Common myeloid progenitor, CD34-positive (primary cell): Measurements from ENCODE around the gene MAB21L4.

Experiments used
- CTCF ChIA-PET: fragments of 350-600 bp; sonication (Branson Sonifier 250); formaldehyde crosslinking; loops from one replicate; lab custom pipeline; 2021; ENCODE audit warnings: antibody characterized with exemption; lab: Charles Lee
- POLR2A ChIA-PET: fragments of 350-600 bp; sonication (Branson Sonifier 250); formaldehyde crosslinking; loops from one replicate; lab custom pipeline; 2021; ENCODE audit warnings: antibody characterized with exemption; lab: Charles Lee
- DNase-seq, 3 donors: peaks; one replicate each; pipeline versions ENCODE4 v3.0.0 to v3.0.0-alpha.2; 2013
- H3K27ac ChIP-seq, 2 experiments: 1 replicate in 1 of 2; 2 replicates in 1 of 2; pipeline ENCODE4 v1.7.0; 2013; ENCODE audit warnings: inconsistent platforms in 2 of 2, low read length in 2 of 2, mild to moderate bottlenecking in 2 of 2, low read depth in 1 of 2, moderate library complexity in 1 of 2; ENCODE audit not compliant: severe bottlenecking in 2 of 2, insufficient read depth in 1 of 2, poor library complexity in 1 of 2
- H3K27me3 ChIP-seq, 5 experiments: replicated peaks in 2 of 5; 1 replicate in 3 of 5; 2 replicates in 2 of 5; pipeline versions ENCODE4 v1.6.1 to v1.7.0; 2013; ENCODE audit warnings: low read length in 4 of 5, mild to moderate bottlenecking in 2 of 5, moderate library complexity in 2 of 5, inconsistent platforms in 1 of 5; ENCODE audit not compliant: insufficient read depth in 5 of 5, control insufficient read depth in 4 of 5
- H3K36me3 ChIP-seq, 4 experiments: 1 replicate in 2 of 4; 2 replicates in 2 of 4; pipeline versions ENCODE4 v1.6.1 to v1.7.0; 2013; ENCODE audit warnings: low read length in 3 of 4, control low read depth in 1 of 4, mild to moderate bottlenecking in 1 of 4; ENCODE audit not compliant: control insufficient read depth in 4 of 4, insufficient read depth in 4 of 4
- H3K4me1 ChIP-seq, 4 experiments: 1 replicate in 3 of 4; 2 replicates in 1 of 4; pipeline versions ENCODE4 v1.6.1 to v1.7.1; 2013; ENCODE audit warnings: low read length in 3 of 4, mild to moderate bottlenecking in 3 of 4, control low read depth in 1 of 4, inconsistent platforms in 1 of 4, moderate library complexity in 1 of 4; ENCODE audit not compliant: control insufficient read depth in 4 of 4, insufficient read depth in 4 of 4; ENCODE audit errors: control extremely low read depth in 1 of 4
- H3K4me3 ChIP-seq, 7 experiments: 1 replicate in 4 of 7; 2 replicates in 3 of 7; pipeline versions ENCODE4 v1.5.1 to v1.7.0; 2013; ENCODE audit warnings: mild to moderate bottlenecking in 7 of 7, low read length in 6 of 7, moderate library complexity in 6 of 7, inconsistent platforms in 2 of 7, low read depth in 2 of 7, control low read depth in 1 of 7; ENCODE audit not compliant: insufficient read depth in 4 of 7, control insufficient read depth in 1 of 7; ENCODE audit errors: extremely low read depth in 1 of 7
- H3K9me3 ChIP-seq, 5 experiments: 1 replicate in 4 of 5; 2 replicates in 1 of 5; pipeline versions ENCODE4 v1.6.1 to v1.7.1; 2013; ENCODE audit warnings: low read length in 4 of 5, mild to moderate bottlenecking in 2 of 5, inconsistent platforms in 1 of 5, low read depth in 1 of 5, moderate library complexity in 1 of 5; ENCODE audit not compliant: control insufficient read depth in 4 of 5, insufficient read depth in 2 of 5; ENCODE audit errors: control extremely low read depth in 1 of 5
- WGBS: methylation state at CpG from one replicate; pipeline ENCODE4 v1.1.5; 2013; ENCODE audit not compliant: insufficient coverage; 5-methylcytosine and 5-hydroxymethylcytosine counted together

The MAB21L4 gene

DNA sequence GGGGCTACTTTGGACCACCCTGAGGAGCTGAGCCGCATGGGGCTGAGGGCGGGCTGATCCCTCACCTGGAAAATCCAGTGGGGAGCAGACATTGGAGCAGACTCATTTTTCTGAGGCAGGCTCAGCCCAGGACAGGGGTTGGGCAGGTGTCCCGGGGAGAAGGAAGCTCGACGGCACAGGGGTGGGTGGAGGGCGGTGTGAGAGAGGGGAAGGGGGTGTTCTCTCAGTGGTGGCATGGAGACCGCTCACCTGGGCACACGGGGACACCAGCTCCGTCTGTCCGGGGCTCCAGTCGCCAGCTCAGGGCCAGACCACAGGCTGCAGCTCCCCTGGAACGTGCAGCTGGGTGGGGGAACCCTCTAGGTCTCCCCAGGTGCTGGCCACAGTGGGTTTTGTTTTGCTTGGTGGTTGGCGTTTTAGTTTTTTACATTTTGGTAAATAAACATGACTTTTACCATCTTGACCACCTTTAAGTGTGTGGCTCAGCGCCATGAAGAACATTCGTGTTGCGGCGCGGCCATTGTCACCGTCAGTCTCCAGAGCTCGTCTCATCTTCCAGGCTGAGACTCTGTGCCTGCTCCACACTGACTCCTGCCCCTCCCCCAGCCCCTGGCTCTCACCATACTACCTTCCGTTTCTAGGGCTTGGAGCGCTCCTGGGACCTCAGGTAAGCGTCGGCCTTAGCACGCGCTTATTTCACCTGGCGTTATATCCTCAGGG lies 4.3 kb upstream of the MAB21L4 start:
- Histone ChIP-seq H3K4me1 (peaks cover 0 to 7% (median 0%) of the 10 kb centered on the region in 4 experiments), H3K36me3 (no peaks in the 10 kb centered on the region), H3K27me3 (no peaks in the 10 kb centered on the region), H3K9me3 (peaks cover 0 to 5% (median 0%) of the 10 kb centered on the region in 5 experiments), H3K27ac (no peak overlapping the region), H3K4me3 (no peak overlapping the region)
- ChIA-PET CTCF (interaction anchor here (1.1 kb wide), 1 partner anchor 14 kb away, joined by 4 read pairs; no protein-coding TSS in a partner anchor), POLR2A (no interaction called here)
- 94% methylated on average over 17 of the region's 27 CpGs for WGBS
- no peak for DNase-seq

DNA sequence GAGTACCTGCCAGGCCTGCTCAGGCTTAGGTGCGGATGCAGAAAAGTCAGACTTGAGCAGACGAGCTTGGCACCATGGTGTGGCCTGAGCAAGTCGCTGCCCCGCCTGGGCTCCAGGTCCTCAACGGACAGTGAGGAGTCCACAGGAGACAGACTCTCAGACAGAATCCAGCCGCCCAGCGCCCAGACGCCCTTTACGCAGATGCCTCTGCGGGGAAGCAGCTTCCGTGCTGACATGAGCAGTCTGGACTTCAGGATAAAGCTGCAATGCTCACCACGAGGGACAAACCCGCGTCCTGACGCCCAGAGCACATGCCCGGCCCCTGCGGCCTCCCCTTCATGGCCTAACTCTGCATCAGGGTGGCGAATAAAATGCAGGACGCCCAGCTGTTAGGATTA lies 3.5 kb upstream of the MAB21L4 start:
- over 99% methylated on average over 18 of the region's 19 CpGs for WGBS
- Histone ChIP-seq H3K36me3 (no peaks in the 10 kb centered on the region), H3K4me3 (no peak overlapping the region), H3K27me3 (no peaks in the 10 kb centered on the region), H3K27ac (no peak overlapping the region), H3K9me3 (peaks cover 0 to 5% (median 0%) of the 10 kb centered on the region in 5 experiments), H3K4me1 (no peaks in the 10 kb centered on the region)
- POLR2A ChIA-PET, result no interaction called here
- DNase-seq, result no peak
- CTCF ChIA-PET, result interaction anchor here (1.0 to 1.1 kb wide), 2 partner anchors 12 to 15 kb away, joined by 3 to 4 read pairs; no protein-coding TSS in a partner anchor

DNA sequence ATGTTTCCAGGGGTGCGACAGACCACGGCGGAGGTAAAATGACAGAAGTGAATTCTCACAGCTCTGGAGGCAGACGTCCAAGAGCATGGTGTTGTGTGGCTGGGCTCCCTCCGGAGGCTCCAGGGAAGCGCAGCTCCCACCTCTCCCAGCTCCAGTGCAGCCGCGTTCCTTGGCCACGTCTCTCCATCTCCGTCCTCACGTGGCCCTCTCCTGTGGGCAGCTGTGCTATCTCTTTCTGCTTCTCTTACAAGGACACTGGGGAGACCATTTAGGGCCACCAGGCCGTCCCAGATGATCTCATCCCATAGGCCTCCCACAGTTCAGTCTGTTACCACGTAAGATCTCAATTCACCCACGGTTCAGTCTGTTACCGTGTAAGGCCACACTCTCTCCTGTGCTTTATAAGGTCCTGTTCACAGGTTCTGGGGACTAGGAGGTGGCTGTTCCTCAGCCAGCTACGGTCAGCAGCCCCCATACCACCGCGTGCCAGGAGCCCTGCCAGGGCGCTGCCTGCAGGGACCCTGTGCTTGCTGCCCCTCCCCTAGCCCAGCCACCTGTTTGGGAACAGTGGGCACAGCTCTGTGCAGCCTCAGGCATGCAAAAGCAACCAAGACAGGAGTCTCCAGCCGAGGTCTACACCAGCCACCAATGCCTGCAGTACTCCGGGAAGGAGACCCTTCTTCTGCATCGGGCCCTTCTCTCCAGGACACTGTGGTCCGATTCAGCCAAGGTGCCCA lies 2.9 kb upstream of the MAB21L4 start:
- Histone ChIP-seq H3K27ac (no peak overlapping the region), H3K27me3 (no peaks in the 10 kb centered on the region), H3K9me3 (peaks cover 0 to 5% (median 0%) of the 10 kb centered on the region in 5 experiments), H3K4me3 (no peak overlapping the region), H3K36me3 (no peaks in the 10 kb centered on the region), H3K4me1 (no peaks in the 10 kb centered on the region)
- no peak for DNase-seq
- ChIA-PET POLR2A (no interaction called here), CTCF (interaction anchor here (1.0 to 1.1 kb wide), 2 partner anchors 13 to 16 kb away, joined by 3 to 4 read pairs; no protein-coding TSS in a partner anchor)
- 95% methylated on average over 21 of the region's 23 CpGs for WGBS

DNA sequence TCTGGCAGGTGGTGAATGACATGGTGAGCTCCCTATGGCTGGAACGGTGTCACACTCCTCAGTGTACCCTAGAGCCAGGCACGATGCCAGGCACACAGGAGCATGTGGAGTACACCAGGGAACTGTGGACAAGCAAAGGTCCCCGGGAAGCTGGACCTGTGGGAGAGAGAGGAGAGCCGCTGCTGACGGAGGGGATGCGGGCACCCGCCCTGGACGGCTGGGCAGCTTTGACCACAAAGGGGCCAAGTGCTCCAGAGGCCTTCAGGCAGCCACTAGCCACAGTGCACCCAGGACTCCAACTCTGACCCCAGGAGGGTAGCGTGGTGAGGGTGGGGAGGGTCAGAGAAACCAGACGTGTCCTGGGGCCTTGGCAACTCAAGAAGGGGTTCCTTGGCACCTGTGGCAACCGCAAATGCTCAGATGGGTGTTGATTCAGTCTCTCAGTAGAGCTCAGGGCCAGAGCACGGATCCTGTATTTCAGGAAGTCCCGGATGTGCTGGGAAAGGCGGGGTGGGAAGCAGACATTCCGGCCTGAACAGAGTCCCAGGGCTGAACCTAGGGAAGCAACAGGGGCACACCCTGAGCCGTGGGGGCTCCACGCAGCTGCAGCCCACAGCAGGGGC lies 2.3 kb upstream of the MAB21L4 start:
- POLR2A ChIA-PET, result no interaction called here
- Histone ChIP-seq H3K9me3 (peaks cover 0 to 5% (median 0%) of the 10 kb centered on the region in 5 experiments), H3K27ac (no peak overlapping the region), H3K27me3 (no peaks in the 10 kb centered on the region), H3K36me3 (no peaks in the 10 kb centered on the region), H3K4me1 (peaks cover 0 to 3% (median 0%) of the 10 kb centered on the region in 4 experiments), H3K4me3 (no peak overlapping the region)
- CTCF ChIA-PET, result interaction anchor here (0.8 to 1.0 kb wide), 2 partner anchors 16 to 435 kb away, joined by 3 to 4 read pairs; no protein-coding TSS in a partner anchor
- DNase-seq, result no peak
- WGBS, result 89% methylated on average over 17 of the region's 17 CpGs

DNA sequence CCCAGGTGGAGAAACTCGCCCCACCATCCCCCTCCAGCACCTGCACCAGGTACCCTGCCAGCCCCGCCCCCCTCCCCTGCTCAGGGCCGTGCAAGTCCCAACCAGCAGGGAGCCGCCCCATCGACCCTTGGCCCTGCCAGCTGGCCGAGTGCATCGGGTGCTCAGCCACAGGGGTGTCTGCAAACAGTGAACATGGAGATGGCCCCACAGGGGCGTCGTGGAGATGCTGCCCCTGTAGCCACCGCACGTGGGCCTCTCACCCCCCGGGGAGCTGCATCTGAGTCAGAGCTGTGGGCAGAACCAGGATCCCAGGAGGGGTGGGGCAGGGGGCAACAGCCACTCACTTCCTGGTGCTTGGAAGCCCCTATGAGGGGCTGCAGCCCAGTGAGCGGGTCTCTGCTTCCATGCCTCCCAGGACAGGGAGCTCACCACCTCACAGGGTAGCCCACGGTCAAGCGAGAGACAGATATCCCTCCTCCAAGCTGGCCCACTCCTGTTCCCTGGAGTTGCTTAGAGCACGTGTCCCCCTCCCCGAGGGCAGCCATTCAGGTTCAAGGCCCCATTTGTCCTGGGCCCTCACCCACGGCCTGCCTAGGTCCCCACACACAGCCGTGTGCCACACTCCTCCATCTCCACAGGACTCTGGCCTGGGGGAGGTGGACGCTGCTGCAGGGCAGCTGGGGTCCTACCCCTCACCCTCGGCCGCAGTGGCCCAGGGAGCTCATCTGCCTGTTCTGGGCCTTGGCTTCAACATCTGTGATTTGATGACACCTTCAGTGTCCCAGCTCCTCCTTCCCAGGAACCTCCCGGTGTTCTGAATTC lies 1.1 kb upstream of the MAB21L4 start:
- DNase-seq, result no peak
- Histone ChIP-seq H3K4me1 (peaks cover 0 to 3% (median 0%) of the 10 kb centered on the region in 4 experiments), H3K9me3 (peaks cover 0 to 5% (median 0%) of the 10 kb centered on the region in 5 experiments), H3K27me3 (no peaks in the 10 kb centered on the region), H3K4me3 (no peak overlapping the region), H3K27ac (no peak overlapping the region), H3K36me3 (no peaks in the 10 kb centered on the region)
- POLR2A ChIA-PET, result no interaction called here
- 96% methylated on average over 11 of the region's 23 CpGs for WGBS
- CTCF ChIA-PET, result interaction anchor here (0.6 to 1.0 kb wide), 2 partner anchors 10 to 15 kb away, joined by 3 to 4 read pairs; no protein-coding TSS in a partner anchor

DNA sequence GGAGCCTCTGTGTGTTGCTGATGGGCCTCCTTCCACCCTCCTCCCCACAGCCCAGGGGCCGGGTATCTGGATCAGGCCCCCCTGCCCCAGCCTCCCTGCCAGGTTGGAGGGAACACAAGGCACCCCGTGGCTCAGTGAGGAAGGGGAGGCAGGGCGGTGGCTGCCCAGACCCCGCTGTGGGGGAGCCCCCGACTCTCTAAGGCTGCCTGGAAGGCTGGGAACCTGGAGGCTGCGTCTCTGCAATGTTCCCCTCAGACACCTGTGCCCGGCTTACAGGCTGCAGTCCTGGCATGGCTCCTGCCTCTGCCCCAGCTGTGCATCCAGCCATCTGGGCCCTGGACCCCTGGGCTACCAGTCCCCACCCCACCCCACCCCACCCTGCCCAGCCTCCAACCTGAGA lies 438 bp upstream of the MAB21L4 start:
- peaks cover 0 to 5% (median 0%) of the 10 kb centered on the region in 5 experiments for H3K9me3 ChIP-seq
- no peaks in the 10 kb centered on the region for H3K36me3 ChIP-seq
- DNase-seq, result no peak
- WGBS, result 97% methylated on average over 7 of the region's 7 CpGs
- no peak overlapping the region for H3K27ac ChIP-seq
- no peaks in the 10 kb centered on the region for H3K27me3 ChIP-seq
- CTCF ChIA-PET, result interaction anchor here (0.6 kb wide), 1 partner anchor 10 kb away, joined by 3 read pairs; no protein-coding TSS in a partner anchor
- POLR2A ChIA-PET, result no interaction called here
- H3K4me3 ChIP-seq, result no peak overlapping the region
- peaks cover 0 to 3% (median 0%) of the 10 kb centered on the region in 4 experiments for H3K4me1 ChIP-seq
